H9 (cell line): ENCODE results near the gene DIO1. TPM values are rescaled to one million over a fixed set of nuclear protein-coding genes. Genes with fewer than 3 reads are reported as not detected.

Source experiments
- DNase-seq: peaks from one replicate; pipeline ENCODE4 v3.0.0-alpha.2; 2017
- H2AFZ ChIP-seq: one replicate; pipeline ENCODE4 v1.6.1; 2013; ENCODE audit warnings: mild to moderate bottlenecking, low read length, control low read depth, moderate library complexity
- H2AK5ac ChIP-seq: 2 replicates; pipeline ENCODE4 v1.6.1; 2013; ENCODE audit warnings: low read length, control low read depth, mixed read lengths; ENCODE audit not compliant: insufficient read length
- H2BK120ac ChIP-seq: one replicate; pipeline ENCODE4 v1.6.1; 2013; ENCODE audit warnings: low read depth, mild to moderate bottlenecking, low read length, control low read depth, inconsistent platforms; ENCODE audit not compliant: poor library complexity, severe bottlenecking
- H2BK12ac ChIP-seq: 2 replicates; pipeline ENCODE4 v1.6.1; 2013; ENCODE audit warnings: low read length, control low read depth, mixed read lengths, low read depth; ENCODE audit not compliant: insufficient read length
- H2BK15ac ChIP-seq: 2 replicates; pipeline ENCODE4 v1.6.1; 2013; ENCODE audit warnings: low read depth, low read length, control low read depth
- H2BK20ac ChIP-seq: one replicate; pipeline ENCODE4 v1.6.1; 2013; ENCODE audit warnings: low read depth, mild to moderate bottlenecking, low read length, control low read depth, inconsistent platforms; ENCODE audit not compliant: poor library complexity, severe bottlenecking
- H2BK5ac ChIP-seq: 2 replicates; pipeline ENCODE4 v1.6.1; 2013; ENCODE audit warnings: low read length, control low read depth, mixed read lengths; ENCODE audit not compliant: insufficient read length
- H3K14ac ChIP-seq: 2 replicates; pipeline ENCODE4 v1.6.1; 2013; ENCODE audit warnings: low read length, control low read depth; ENCODE audit not compliant: insufficient read depth
- H3K18ac ChIP-seq: 2 replicates; pipeline ENCODE4 v1.6.1; 2013; ENCODE audit warnings: low read depth, mild to moderate bottlenecking, mixed read lengths, low read length, control low read depth; ENCODE audit not compliant: insufficient read length
- H3K23ac ChIP-seq: 2 replicates; pipeline ENCODE4 v1.6.1; 2013; ENCODE audit warnings: low read length, control low read depth, mixed read lengths, low read depth; ENCODE audit not compliant: insufficient read length
- H3K23me2 ChIP-seq: 2 replicates; pipeline ENCODE4 v1.6.1; 2013; ENCODE audit warnings: low read depth, mild to moderate bottlenecking, mixed read lengths, low read length, control low read depth; ENCODE audit not compliant: insufficient read length, poor library complexity, severe bottlenecking
- H3K27ac ChIP-seq: 2 replicates; pipeline ENCODE4 v1.5.1; 2013; ENCODE audit warnings: low read length, control low read depth, mixed read lengths, low read depth; ENCODE audit not compliant: insufficient read length
- H3K27me3 ChIP-seq: 2 replicates; pipeline ENCODE4 v1.6.1; 2013; ENCODE audit warnings: low read length, control low read depth, inconsistent platforms; ENCODE audit not compliant: insufficient read depth
- H3K4ac ChIP-seq: 2 replicates; pipeline ENCODE4 v1.6.1; 2013; ENCODE audit warnings: low read depth, mild to moderate bottlenecking, control low read depth, inconsistent platforms, low read length, moderate library complexity
- H3K4me1 ChIP-seq: 2 replicates; pipeline ENCODE4 v1.6.1; 2013; ENCODE audit warnings: low read length, control low read depth, inconsistent platforms; ENCODE audit not compliant: insufficient read depth
- H3K4me2 ChIP-seq: 2 replicates; pipeline ENCODE4 v1.6.1; 2013; ENCODE audit warnings: low read length, control low read depth, mixed read lengths; ENCODE audit not compliant: insufficient read length, insufficient read depth
- H3K56ac ChIP-seq: 2 replicates; pipeline ENCODE4 v1.6.1; 2013; ENCODE audit warnings: low read depth, mild to moderate bottlenecking, mixed read lengths, low read length, control low read depth; ENCODE audit not compliant: insufficient read length
- H3K79me1 ChIP-seq: 2 replicates; pipeline ENCODE4 v1.6.1; 2013; ENCODE audit warnings: low read depth, mild to moderate bottlenecking, moderate library complexity, low read length, control low read depth, inconsistent platforms; ENCODE audit not compliant: insufficient read depth, poor library complexity, severe bottlenecking
- H3K79me2 ChIP-seq: 2 replicates; pipeline ENCODE4 v1.6.1; 2013; ENCODE audit warnings: low read length, control low read depth, inconsistent platforms; ENCODE audit not compliant: insufficient read depth
- H3K9ac ChIP-seq: 2 replicates; pipeline ENCODE4 v1.6.1; 2013; ENCODE audit warnings: low read length, control low read depth, mixed read lengths; ENCODE audit not compliant: insufficient read length; ENCODE audit errors: extremely low read depth
- H3K9me3 ChIP-seq: one replicate; pipeline ENCODE4 v1.6.1; 2013; ENCODE audit warnings: low read depth, low read length, inconsistent platforms; ENCODE audit not compliant: control insufficient read depth
- H3T11ph ChIP-seq: one replicate; pipeline ENCODE4 v1.6.1; 2013; ENCODE audit warnings: mild to moderate bottlenecking, low read length, control low read depth, inconsistent platforms
- H4K20me1 ChIP-seq: one replicate; pipeline ENCODE4 v1.6.1; 2013; ENCODE audit not compliant: control insufficient read depth, insufficient read length, insufficient read depth
- H4K5ac ChIP-seq: 2 replicates; pipeline ENCODE4 v1.6.1; 2013; ENCODE audit warnings: low read depth, mild to moderate bottlenecking, mixed read lengths, low read length, control low read depth; ENCODE audit not compliant: insufficient read length
- H4K8ac ChIP-seq: replicated peaks from 2 replicates; pipeline ENCODE4 v1.6.1; 2013; ENCODE audit warnings: low read length, control low read depth, mixed read lengths, low read depth; ENCODE audit not compliant: insufficient read length
- H4K91ac ChIP-seq: 2 replicates; pipeline ENCODE4 v1.6.1; 2013; ENCODE audit warnings: low read depth, mild to moderate bottlenecking, moderate library complexity, mixed read lengths, low read length, control low read depth; ENCODE audit not compliant: insufficient read length
- H3K27ac Mint-ChIP-seq, 3 experiments: 2 replicates in 2 of 3; 3 replicates in 1 of 3; pipeline ENCODE4 v1.8.0; 2020 to 2021; ENCODE audit warnings: mixed read lengths in 3 of 3, mild to moderate bottlenecking in 1 of 3, moderate library complexity in 1 of 3
- H3K27me3 Mint-ChIP-seq: 2 replicates; pipeline ENCODE4 v1.8.0; 2021; ENCODE audit warnings: low read depth, mild to moderate bottlenecking, moderate library complexity, mixed read lengths
- H3K36me3 Mint-ChIP-seq, 3 experiments: 2 replicates in 2 of 3; 3 replicates in 1 of 3; pipeline ENCODE4 v1.8.0; 2020 to 2021; ENCODE audit warnings: low read depth in 3 of 3, mixed read lengths in 3 of 3; ENCODE audit not compliant: insufficient read depth in 1 of 3
- H3K4me1 Mint-ChIP-seq, 2 experiments: 2 replicates each; pipeline ENCODE4 v1.8.0; 2020; ENCODE audit warnings: mixed read lengths in 2 of 2
- H3K4me3 Mint-ChIP-seq, 2 experiments: 2 replicates in 1 of 2; 3 replicates in 1 of 2; pipeline ENCODE4 v1.8.0; 2020 to 2021; ENCODE audit warnings: mild to moderate bottlenecking in 2 of 2, mixed read lengths in 2 of 2, moderate library complexity in 1 of 2
- H3K9me3 Mint-ChIP-seq, 2 experiments: 2 replicates in 1 of 2; 3 replicates in 1 of 2; pipeline ENCODE4 v1.8.0; 2020; ENCODE audit warnings: mild to moderate bottlenecking in 2 of 2, mixed read lengths in 2 of 2, moderate library complexity in 1 of 2
- WGBS: extraction: QIAGEN DNeasy Blood & Tissue Kit; methylation state at CpG from one replicate; pipeline ENCODE4 v1.1.7; 2013; ENCODE audit warnings: missing lambda C conversion rate, low lambda C conversion rate, mixed read lengths; ENCODE audit not compliant: insufficient read length; ENCODE audit errors: extremely low coverage; 5-methylcytosine and 5-hydroxymethylcytosine counted together
- total RNA-seq: library from RNA; stranded (reverse); gene quantifications from 2 replicates; pipeline ENCODE4 v1.2.1, GENCODE V29; 2021
- TF ChIP-seq, protein P1 (sequence below): fragments of 200-600 bp; sonication (generic); conservative IDR thresholded peaks from 3 replicates; pipeline ENCODE4 v1.8.0; 2021; ENCODE audit warnings: antibody characterized with exemption, mild to moderate bottlenecking

The DIO1 gene
- total RNA-seq, 1 experiment from 2014 or later: not detected

DNA sequence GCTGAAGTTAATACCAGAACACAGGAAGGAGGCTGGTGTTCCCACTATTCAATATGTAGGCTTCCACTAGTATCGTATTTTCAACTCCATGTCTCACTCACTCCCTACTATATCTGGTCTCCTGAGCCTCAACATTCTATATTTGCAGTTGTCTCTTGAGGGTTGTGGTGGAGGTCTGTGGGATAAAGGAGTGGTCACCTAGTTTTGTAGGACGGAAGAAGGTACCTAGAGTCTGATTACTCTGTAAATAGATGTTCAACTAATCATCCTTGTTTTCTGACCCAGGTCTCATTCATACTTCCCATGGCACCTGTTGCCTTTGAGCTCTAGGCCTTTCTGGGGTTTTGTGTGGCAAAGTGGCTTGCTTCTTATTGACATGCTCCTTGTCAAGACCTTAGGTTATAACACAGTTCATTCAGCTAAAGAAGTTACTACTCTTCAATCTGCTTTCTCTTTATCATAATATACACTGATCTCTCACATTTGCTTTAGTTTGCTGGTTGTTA lies 33.4 kb downstream of the DIO1 start:
- Histone ChIP-seq H4K20me1 (no peaks in the 10 kb centered on the region), H2BK20ac (no peak overlapping the region), H4K91ac (no peak overlapping the region), H2AK5ac (no peak overlapping the region), H2BK120ac (no peak overlapping the region), H3K79me2 (no peaks in the 10 kb centered on the region), H3K79me1 (no peaks in the 10 kb centered on the region), H3K18ac (no peak overlapping the region), H4K8ac (no peak overlapping the region), H3K14ac (no peak overlapping the region), H3K9me3 (no peaks in the 10 kb centered on the region), H3K27me3 (no peaks in the 10 kb centered on the region), H3K56ac (no peak overlapping the region), H3T11ph (no peak overlapping the region), H3K4me2 (no peak overlapping the region), H3K23me2 (no peaks in the 10 kb centered on the region), H2BK15ac (no peak overlapping the region), H3K4me1 (no peaks in the 10 kb centered on the region), H3K23ac (no peak overlapping the region), H3K9ac (no peak overlapping the region), H3K4ac (no peak overlapping the region), H4K5ac (no peak overlapping the region), H3K27ac (no peak overlapping the region), H2BK5ac (no peak overlapping the region), H2BK12ac (no peak overlapping the region), H2AFZ (no peak overlapping the region)
- H3K27ac Mint-ChIP-seq: no peak overlapping the region; a peak in 2 of 7 replicates
- H3K27me3 Mint-ChIP-seq: no peaks in the 10 kb centered on the region
- H3K4me3 Mint-ChIP-seq: no peak overlapping the region
- peaks cover 3 to 30% (median 23%) of the 10 kb centered on the region in 3 experiments for H3K36me3 Mint-ChIP-seq
- no peaks in the 10 kb centered on the region for H3K4me1 Mint-ChIP-seq
- no CpG with 5 or more reads among the region's 2 CpGs for WGBS
- no peak for DNase-seq
- TF ChIP-seq, protein P1, sequence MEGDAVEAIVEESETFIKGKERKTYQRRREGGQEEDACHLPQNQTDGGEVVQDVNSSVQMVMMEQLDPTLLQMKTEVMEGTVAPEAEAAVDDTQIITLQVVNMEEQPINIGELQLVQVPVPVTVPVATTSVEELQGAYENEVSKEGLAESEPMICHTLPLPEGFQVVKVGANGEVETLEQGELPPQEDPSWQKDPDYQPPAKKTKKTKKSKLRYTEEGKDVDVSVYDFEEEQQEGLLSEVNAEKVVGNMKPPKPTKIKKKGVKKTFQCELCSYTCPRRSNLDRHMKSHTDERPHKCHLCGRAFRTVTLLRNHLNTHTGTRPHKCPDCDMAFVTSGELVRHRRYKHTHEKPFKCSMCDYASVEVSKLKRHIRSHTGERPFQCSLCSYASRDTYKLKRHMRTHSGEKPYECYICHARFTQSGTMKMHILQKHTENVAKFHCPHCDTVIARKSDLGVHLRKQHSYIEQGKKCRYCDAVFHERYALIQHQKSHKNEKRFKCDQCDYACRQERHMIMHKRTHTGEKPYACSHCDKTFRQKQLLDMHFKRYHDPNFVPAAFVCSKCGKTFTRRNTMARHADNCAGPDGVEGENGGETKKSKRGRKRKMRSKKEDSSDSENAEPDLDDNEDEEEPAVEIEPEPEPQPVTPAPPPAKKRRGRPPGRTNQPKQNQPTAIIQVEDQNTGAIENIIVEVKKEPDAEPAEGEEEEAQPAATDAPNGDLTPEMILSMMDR: no peak
- peaks cover 0 to 4% of the 10 kb centered on the region in 2 experiments; a peak in 3 of 5 replicates for H3K9me3 Mint-ChIP-seq
